ENCODE results near the gene RRM2.

RRM2 gene

GRCh38 chr2:10140841-10141610, 18.5 kb downstream of the RRM2 start:
- no peaks in the 10 kb centered on the region for H3K79me2 ChIP-seq (ENCODE audit: insufficient read depth, low read depth)
- no peaks in the 10 kb centered on the region for H4K20me1 ChIP-seq (ENCODE audit: insufficient read depth)
- no peaks in the 10 kb centered on the region for H3K36me3 ChIP-seq (ENCODE audit: insufficient read depth)
- H3K9ac ChIP-seq: no peak overlapping the region
- H2AFZ ChIP-seq (ENCODE audit: low read depth): no peak overlapping the region
- no peak overlapping the region for H3K27ac ChIP-seq
- no peak for TF ChIP-seq CTCF (conservative IDR thresholded peaks at IDR 0.05; ENCODE audit: low read depth, low read length)
- H3K4me1 ChIP-seq (ENCODE audit: low read depth, poor library complexity, severe bottlenecking): no peaks in the 10 kb centered on the region
- no peak overlapping the region for H3K4me3 ChIP-seq (IDR thresholded peaks at IDR 0.05; ENCODE audit: insufficient read depth, low read depth, low read length)
- no peaks in the 10 kb centered on the region for H3K27me3 ChIP-seq (ENCODE audit: insufficient read depth, low read depth)
- H3K4me2 ChIP-seq: no peak overlapping the region

- Histone ChIP-seq H3K4me2 (no peak overlapping the region), H3K79me2 (ENCODE audit: insufficient read depth, low read depth) (no peaks in the 10 kb centered on the region), H3K27me3 (ENCODE audit: insufficient read depth, low read depth) (no peaks in the 10 kb centered on the region), H2AFZ (ENCODE audit: low read depth) (no peak overlapping the region), H3K27ac (no peak overlapping the region), H3K36me3 (ENCODE audit: insufficient read depth) (no peaks in the 10 kb centered on the region), H3K9ac (no peak overlapping the region), H4K20me1 (ENCODE audit: insufficient read depth) (no peaks in the 10 kb centered on the region), H3K4me1 (ENCODE audit: low read depth, poor library complexity, severe bottlenecking) (no peaks in the 10 kb centered on the region), H3K4me3 (IDR thresholded peaks at IDR 0.05; ENCODE audit: insufficient read depth, low read depth, low read length) (no peak overlapping the region)
- TF ChIP-seq CTCF (conservative IDR thresholded peaks at IDR 0.05; ENCODE audit: low read depth, low read length): peak; percentile 44
These were observed 19.4 kb downstream of the RRM2 start for GRCh38 chr2:10141736-10142639.

- no peak overlapping the region for H3K4me3 ChIP-seq (IDR thresholded peaks at IDR 0.05; ENCODE audit: insufficient read depth, low read depth, low read length)
- H3K27me3 ChIP-seq (ENCODE audit: insufficient read depth, low read depth): no peaks in the 10 kb centered on the region
- no peaks in the 10 kb centered on the region for H3K79me2 ChIP-seq (ENCODE audit: insufficient read depth, low read depth)
- no peak overlapping the region for H3K27ac ChIP-seq
- H3K36me3 ChIP-seq (ENCODE audit: insufficient read depth): no peaks in the 10 kb centered on the region
- no peaks in the 10 kb centered on the region for H4K20me1 ChIP-seq (ENCODE audit: insufficient read depth)
- H3K4me1 ChIP-seq (ENCODE audit: low read depth, poor library complexity, severe bottlenecking): no peaks in the 10 kb centered on the region
- no peak overlapping the region for H2AFZ ChIP-seq (ENCODE audit: low read depth)
- no peak overlapping the region for H3K4me2 ChIP-seq
- H3K9ac ChIP-seq: no peak overlapping the region
- TF ChIP-seq CTCF (conservative IDR thresholded peaks at IDR 0.05; ENCODE audit: low read depth, low read length): 0 out of 2 replicates have a peak, but pooled peaks have one; percentile 2
These were observed 20.1 kb downstream of the RRM2 start for GRCh38 chr2:10142640-10142965.

- H3K4me3 ChIP-seq (IDR thresholded peaks at IDR 0.05; ENCODE audit: insufficient read depth, low read depth, low read length): no peak overlapping the region
- no peak overlapping the region for H3K9ac ChIP-seq
- no peaks in the 10 kb centered on the region for H3K36me3 ChIP-seq (ENCODE audit: insufficient read depth)
- H3K4me2 ChIP-seq: no peak overlapping the region
- H3K27me3 ChIP-seq (ENCODE audit: insufficient read depth, low read depth): no peaks in the 10 kb centered on the region
- no peaks in the 10 kb centered on the region for H4K20me1 ChIP-seq (ENCODE audit: insufficient read depth)
- H3K79me2 ChIP-seq (ENCODE audit: insufficient read depth, low read depth): no peaks in the 10 kb centered on the region
- TF ChIP-seq CTCF (conservative IDR thresholded peaks at IDR 0.05; ENCODE audit: low read depth, low read length): no peak
- no peaks in the 10 kb centered on the region for H3K4me1 ChIP-seq (ENCODE audit: low read depth, poor library complexity, severe bottlenecking)
- no peak overlapping the region for H2AFZ ChIP-seq (ENCODE audit: low read depth)
- H3K27ac ChIP-seq: no peak overlapping the region
These were observed 22.4 kb downstream of the RRM2 start for GRCh38 chr2:10144771-10145518.

Data from KMS-11 (cell line).